ENCODE results near the gene C5orf15. TPM values are rescaled to one million over a fixed set of nuclear protein-coding genes. Genes with fewer than 3 reads are reported as not detected.

The C5orf15 gene
- total RNA-seq, 1 donor from 2014 or later: 58.5 TPM

DNA sequence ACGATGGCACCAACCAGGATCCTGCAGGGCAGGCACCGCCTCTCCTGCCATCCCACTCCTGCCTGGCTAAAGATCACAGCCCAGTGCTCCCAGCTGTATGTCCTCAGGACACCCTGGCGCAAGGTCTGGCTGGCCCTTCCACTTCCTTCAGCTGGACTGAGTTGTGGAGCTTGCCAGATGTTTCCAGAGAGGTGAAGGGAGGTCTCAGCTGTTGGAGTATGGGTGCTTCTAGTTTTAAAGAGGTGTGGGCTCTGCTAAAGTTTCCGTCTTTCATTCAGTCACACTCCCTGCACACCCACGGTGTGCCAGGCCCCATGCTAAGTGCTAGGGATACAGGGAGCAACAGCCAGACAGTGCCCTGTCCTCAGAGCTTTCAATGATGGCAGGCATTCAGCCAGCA, 34.1 kb downstream of the C5orf15 start:
- H3K36me3 Mint-ChIP-seq (ENCODE audit: insufficient read depth): no peaks in the 10 kb centered on the region

DNA sequence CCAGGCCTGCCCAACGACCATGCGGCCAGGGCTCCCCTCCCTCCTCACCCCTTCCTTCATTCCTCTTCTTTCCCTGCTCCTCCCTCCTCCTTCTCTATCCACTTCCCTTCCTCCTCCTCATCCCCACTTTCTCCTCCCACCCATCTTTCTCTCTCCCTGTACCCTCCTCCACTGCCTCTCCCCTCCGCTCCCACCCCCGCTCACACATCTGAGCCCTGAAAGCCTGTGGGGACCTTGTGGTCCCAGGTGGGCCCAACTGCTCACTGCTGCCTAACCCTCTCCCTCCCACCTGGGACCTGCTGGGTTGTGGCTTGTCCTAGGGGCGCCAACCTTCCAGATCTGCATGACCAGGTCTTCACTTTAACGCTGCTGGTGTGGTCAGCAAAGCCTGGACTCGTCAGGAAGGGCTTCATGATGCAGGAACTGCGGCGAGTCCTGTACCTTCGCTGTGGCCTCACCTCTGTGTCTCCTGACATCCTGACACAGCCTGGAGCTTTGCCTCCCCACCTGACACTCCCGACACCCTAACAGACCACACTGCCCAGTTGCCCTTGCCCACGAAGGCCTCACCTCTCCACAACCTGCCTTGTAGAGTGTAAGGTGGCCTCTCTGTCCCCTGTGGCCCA, 34.6 kb downstream of the C5orf15 start:
- H3K4me1 Mint-ChIP-seq (ENCODE audit: low read depth): peaks cover 10% of the 10 kb centered on the region
- H3K9me3 Mint-ChIP-seq (ENCODE audit: low read depth): no peaks in the 10 kb centered on the region
- H3K27ac Mint-ChIP-seq: no peak overlapping the region
- H3K36me3 Mint-ChIP-seq (ENCODE audit: insufficient read depth): no peaks in the 10 kb centered on the region
- peaks cover 4% of the 10 kb centered on the region for H3K27me3 Mint-ChIP-seq
- TF ChIP-seq, protein P1, sequence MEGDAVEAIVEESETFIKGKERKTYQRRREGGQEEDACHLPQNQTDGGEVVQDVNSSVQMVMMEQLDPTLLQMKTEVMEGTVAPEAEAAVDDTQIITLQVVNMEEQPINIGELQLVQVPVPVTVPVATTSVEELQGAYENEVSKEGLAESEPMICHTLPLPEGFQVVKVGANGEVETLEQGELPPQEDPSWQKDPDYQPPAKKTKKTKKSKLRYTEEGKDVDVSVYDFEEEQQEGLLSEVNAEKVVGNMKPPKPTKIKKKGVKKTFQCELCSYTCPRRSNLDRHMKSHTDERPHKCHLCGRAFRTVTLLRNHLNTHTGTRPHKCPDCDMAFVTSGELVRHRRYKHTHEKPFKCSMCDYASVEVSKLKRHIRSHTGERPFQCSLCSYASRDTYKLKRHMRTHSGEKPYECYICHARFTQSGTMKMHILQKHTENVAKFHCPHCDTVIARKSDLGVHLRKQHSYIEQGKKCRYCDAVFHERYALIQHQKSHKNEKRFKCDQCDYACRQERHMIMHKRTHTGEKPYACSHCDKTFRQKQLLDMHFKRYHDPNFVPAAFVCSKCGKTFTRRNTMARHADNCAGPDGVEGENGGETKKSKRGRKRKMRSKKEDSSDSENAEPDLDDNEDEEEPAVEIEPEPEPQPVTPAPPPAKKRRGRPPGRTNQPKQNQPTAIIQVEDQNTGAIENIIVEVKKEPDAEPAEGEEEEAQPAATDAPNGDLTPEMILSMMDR (IDR thresholded peaks at IDR 0.05; ENCODE audit: unreplicated experiment): no peak
- H3K4me3 Mint-ChIP-seq (ENCODE audit: low read depth): no peak overlapping the region
- no peak for DNase-seq (ENCODE audit: low spot score, unreplicated experiment)

More for the DNA sequence above, 34.1 kb downstream of the C5orf15 start:
- no peak overlapping the region for H3K4me3 Mint-ChIP-seq (ENCODE audit: low read depth)
- H3K4me1 Mint-ChIP-seq (ENCODE audit: low read depth): peaks cover 15% of the 10 kb centered on the region
- no peak for DNase-seq (ENCODE audit: low spot score, unreplicated experiment)
- peaks cover 4% of the 10 kb centered on the region for H3K27me3 Mint-ChIP-seq
- TF ChIP-seq, protein P1 (IDR thresholded peaks at IDR 0.05; ENCODE audit: unreplicated experiment): no peak
- H3K9me3 Mint-ChIP-seq (ENCODE audit: low read depth): no peaks in the 10 kb centered on the region
- no peak overlapping the region for H3K27ac Mint-ChIP-seq

DNA sequence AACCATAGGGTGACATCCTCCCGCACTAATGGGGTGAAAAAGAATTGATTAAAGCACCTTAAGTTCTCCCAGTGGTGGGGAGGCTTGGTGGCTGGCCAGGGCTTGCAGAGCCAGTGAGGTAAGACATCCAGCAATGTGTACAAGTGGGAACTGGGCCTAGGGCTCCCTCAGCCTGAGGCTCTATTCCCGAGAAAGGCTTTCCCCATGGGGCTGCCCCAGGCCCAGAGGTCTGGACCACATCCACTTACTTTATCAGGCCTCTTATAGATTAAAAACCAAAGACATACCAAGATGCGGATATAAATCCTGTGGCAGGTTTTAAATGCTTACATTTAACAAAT, 35.3 kb downstream of the C5orf15 start:
- TF ChIP-seq, protein P1 (IDR thresholded peaks at IDR 0.05; ENCODE audit: unreplicated experiment): no peak
- Mint-ChIP-seq H3K27ac (no peak overlapping the region), H3K27me3 (peaks cover 4% of the 10 kb centered on the region)

DNA sequence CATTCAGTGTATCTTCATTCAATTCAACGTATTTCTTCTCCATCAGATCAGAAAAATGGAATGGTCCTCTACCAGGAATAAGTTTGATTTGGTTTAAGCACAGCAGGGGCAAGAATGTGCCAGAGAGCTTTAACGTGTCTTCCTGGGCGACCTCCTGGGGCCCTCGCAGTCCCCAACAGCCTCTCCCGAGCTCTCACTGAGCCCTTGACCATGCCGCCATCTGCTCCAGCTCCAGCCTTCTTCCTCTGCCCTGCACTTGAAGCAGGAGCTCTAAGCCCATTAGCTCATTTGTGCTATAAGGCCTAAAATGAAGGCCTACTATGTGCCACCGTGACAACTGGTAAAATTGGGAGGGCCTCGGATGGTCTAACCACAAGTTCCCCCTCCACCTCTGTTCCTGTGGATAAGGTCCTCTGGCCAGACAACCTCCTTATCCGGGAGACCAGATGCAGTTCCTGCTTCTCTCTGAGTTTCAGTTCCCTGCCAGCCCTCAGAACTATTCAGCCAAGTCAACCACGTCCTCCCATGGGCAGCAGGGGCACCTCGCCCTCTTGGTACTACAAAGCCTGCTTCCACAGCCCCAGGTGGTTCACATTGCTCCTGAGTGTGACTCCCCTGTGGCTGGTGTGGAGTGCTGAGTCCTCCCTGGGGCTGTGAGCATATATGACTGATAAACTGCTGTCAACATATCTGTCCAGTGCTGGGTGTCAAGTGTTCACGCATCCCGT, 35.8 kb downstream of the C5orf15 start:
- no peak for DNase-seq (ENCODE audit: low spot score, unreplicated experiment)
- no peak overlapping the region for H3K4me3 Mint-ChIP-seq (ENCODE audit: low read depth)
- no peaks in the 10 kb centered on the region for H3K36me3 Mint-ChIP-seq (ENCODE audit: insufficient read depth)
- no peak overlapping the region for H3K27ac Mint-ChIP-seq
- H3K9me3 Mint-ChIP-seq (ENCODE audit: low read depth): no peaks in the 10 kb centered on the region
- TF ChIP-seq, protein P1 (IDR thresholded peaks at IDR 0.05; ENCODE audit: unreplicated experiment): no peak
- H3K4me1 Mint-ChIP-seq (ENCODE audit: low read depth): peaks cover 3% of the 10 kb centered on the region
- H3K27me3 Mint-ChIP-seq: peaks cover 4% of the 10 kb centered on the region

More for the DNA sequence above, 35.3 kb downstream of the C5orf15 start:
- no peak for DNase-seq (ENCODE audit: low spot score, unreplicated experiment)
- Mint-ChIP-seq H3K36me3 (ENCODE audit: insufficient read depth) (no peaks in the 10 kb centered on the region), H3K4me3 (ENCODE audit: low read depth) (no peak overlapping the region), H3K4me1 (ENCODE audit: low read depth) (peaks cover 3% of the 10 kb centered on the region), H3K9me3 (ENCODE audit: low read depth) (no peaks in the 10 kb centered on the region)

DNA sequence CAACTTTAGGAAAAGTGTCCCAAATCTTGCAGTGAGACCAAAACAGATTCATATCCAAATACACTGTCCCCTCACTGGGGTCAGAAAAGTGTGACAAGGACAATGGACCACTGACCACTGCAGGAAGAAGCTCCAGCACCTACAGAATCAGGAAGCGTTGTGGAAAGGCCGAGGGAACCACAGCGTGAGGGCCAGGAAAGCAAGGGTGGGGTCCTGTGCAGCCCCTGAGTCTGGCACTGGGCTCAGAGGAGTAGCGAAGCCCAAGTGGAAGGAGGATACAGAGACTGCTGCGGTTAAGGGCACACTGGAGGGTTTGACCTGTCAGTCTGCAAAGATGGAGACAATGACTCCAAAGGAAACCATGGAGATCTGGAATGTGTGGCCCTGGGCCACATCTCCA, 36.9 kb downstream of the C5orf15 start:
- Mint-ChIP-seq H3K27me3 (peaks cover 4% of the 10 kb centered on the region), H3K9me3 (ENCODE audit: low read depth) (no peaks in the 10 kb centered on the region), H3K36me3 (ENCODE audit: insufficient read depth) (no peaks in the 10 kb centered on the region), H3K4me1 (ENCODE audit: low read depth) (peaks cover 10% of the 10 kb centered on the region), H3K27ac (no peak overlapping the region), H3K4me3 (ENCODE audit: low read depth) (no peak overlapping the region)
- DNase-seq (ENCODE audit: low spot score, unreplicated experiment): no peak
- TF ChIP-seq, protein P1 (IDR thresholded peaks at IDR 0.05; ENCODE audit: unreplicated experiment): no peak
